HG03064 (cell line): Measurements from ENCODE around the gene SPC24.
"Not testable (repeated sequence)": the region's sequence is repeated elsewhere in the genome, so short reads cannot be mapped to it uniquely, and the experiment has no call there.

Experiments
- ATAC-seq: cut with Tn5 transposase; IDR thresholded peaks from one replicate; pipeline ENCODE4 v1.9.1; 2021; ENCODE audit warnings: low read depth; ENCODE audit not compliant: unreplicated experiment

Gene SPC24

DNA sequence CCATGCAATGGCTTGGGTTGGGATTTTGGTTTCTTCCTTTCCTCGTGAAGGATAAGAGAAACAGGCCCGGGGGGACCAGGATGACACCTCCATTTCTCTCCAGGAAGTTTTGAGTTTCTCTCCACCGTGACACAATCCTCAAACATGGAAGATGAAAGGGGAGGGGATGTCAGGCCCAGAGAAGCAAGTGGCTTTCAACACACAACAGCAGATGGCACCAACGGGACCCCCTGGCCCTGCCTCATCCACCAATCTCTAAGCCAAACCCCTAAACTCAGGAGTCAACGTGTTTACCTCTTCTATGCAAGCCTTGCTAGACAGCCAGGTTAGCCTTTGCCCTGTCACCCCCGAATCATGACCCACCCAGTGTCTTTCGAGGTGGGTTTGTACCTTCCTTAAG is 24.1 kb downstream of the SPC24 start:
- no peak for ATAC-seq

DNA sequence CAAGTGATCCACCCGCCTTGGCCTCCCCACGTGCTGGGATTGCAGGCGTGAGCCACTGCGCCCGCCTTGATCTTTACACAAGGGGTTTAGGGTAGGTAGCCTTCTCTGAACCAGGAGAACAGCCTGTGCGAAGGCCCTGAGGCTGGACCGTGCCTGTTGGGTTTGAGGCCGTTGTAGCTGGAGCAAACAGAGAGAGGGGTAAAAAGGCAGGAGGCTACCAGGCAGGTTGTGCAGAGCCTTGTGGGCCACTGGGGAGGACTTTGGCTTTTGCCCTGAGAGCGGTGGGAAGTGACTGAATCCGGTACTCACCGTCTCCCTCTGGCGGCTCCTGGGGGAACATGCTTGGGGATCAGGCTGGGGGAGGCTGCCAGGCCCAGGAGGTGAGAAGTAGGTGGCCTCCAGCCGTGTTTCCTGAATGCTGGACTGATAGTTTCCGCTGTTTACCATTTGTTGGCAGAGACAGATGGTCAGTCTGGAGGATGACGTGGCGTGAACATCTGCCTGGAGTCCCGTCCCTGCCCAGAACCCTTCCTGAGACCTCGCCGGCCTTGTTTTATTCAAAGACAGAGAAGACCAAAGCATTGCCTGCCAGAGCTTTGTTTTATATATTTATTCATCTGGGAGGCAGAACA is 24.6 kb downstream of the SPC24 start:
- ATAC-seq: no peak

DNA sequence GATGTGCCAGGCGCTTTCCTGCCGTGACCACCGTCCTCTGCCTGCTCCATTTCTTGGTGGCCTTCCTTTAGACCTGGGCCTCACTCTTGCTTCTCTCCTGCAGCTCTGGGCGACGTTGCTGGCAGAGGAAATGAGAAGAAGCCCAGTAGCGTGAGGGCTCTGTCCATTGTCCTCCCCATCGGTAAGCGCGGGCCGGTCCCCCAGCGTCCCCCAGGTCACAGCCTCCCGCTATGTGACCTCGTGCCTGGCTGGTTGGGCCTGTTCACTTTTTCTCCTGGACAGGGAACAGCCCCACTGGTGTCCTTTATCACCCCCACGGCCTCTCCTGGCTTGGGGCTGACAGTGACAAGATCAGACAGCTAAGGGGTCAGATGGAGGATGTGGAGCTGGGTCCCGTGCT is 27.7 kb downstream of the SPC24 start:
- no peak for ATAC-seq

DNA sequence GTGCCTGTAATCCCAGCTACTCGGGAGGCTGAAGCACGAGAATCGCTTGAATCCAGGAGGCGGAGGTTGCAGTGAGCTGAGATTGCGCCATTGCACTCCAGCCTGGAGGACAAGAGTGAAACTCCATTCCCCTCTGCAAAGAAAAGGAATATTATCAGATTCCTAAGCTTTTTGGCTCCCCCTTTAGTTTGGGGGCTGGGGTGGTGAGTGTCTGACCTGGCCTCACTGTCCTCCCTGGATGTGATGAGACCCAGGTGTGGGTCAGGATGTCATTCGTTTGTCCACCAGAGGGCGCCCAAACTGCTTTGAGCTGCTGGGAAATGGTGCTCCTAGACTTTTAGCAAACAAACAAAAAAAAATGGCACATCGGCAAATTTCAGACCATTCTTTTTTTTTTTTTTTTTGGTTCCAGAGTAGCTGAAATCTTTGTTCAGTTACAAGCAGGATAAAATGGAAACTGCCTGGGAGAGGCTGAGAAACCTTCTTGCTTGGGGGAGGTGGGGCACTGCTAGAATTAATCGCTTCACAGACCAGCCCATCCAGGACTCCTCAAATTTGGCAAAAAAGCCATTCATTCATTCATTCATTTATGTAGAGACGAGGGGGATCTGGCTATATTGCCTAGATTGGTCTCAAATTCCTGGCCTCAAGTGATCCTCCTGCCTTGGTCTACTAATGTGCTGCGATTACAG is 29.4 kb downstream of the SPC24 start:
- ATAC-seq: no peak

DNA sequence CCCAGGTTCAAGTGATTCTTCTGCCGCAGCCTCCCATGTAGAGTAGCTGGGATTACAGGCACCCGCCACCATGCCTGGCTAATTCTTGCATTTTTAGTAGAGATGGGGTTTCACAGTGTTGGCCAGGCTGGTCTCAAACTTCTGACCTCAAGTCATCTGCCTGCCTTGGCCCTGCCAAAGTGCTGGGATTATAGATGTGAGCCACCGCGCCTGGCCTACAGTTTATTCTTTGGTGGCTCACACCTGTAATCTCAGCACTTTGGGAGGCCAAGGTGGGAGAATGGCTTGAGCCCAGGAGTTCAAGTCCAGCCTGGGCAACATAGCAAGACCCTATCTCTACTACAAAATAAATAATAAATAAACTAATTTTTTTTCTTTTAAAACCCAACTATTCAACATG is 31.4 kb downstream of the SPC24 start:
- not testable (repeated sequence) for ATAC-seq

DNA sequence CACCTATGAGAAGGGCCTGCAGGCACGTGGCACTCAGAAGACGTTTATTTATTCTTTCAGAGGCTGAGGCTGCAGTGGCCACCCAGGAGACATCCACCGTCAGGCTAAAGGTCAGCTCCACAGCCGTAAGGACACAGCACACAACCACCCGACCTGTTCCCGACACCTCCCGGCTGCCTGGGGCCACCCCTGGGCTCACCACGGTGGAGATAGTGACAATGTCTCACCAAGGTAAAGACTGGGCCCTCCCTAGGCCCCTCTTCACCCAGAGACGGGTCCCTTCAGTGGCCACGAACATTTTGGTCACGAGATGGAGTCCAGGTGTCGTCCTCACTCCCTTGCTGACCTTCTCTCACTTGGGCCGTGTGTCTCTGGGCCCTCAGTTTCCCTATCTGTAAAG is 32.5 kb downstream of the SPC24 start:
- no peak for ATAC-seq

DNA sequence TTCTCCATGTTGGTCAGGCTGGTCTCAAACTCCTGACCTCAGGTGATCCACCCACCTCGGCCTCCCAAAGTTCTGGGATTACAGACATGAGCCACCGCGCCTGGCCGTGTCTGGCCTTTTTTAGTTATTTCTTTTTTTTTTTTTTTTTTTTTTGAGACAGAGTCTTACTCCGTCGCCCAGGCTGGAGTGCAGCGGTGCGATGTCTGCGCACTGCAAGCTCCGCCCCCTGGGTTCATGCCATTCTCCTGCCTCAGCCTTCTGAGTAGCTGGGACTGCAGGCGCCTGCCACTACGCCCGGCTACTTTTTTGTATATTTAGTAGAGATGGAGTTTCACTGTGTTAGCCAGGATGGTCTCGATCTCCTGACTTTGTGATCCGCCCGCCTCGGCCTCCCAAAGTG is 33.6 kb downstream of the SPC24 start:
- ATAC-seq: not testable (repeated sequence)

DNA sequence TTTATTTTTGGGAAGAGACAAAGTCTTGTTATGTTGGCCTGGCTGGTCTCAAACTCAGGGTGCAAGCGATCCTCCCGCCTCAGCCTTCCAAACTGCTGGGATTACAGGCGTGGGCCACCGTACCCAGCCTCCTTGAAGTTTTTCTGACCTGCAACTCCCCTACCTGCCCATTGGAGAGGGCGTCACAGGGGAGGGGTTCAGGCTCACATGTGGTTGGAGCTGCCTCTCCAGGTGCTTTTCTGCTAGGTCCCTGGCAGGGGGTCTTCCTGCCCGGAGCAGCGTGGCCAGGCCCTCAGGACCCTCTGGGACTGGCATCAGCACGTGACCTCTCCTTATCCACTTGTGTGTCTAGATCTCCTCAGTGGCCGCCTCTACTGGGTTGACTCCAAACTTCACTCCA is 39.1 kb downstream of the SPC24 start:
- ATAC-seq: no peak

DNA sequence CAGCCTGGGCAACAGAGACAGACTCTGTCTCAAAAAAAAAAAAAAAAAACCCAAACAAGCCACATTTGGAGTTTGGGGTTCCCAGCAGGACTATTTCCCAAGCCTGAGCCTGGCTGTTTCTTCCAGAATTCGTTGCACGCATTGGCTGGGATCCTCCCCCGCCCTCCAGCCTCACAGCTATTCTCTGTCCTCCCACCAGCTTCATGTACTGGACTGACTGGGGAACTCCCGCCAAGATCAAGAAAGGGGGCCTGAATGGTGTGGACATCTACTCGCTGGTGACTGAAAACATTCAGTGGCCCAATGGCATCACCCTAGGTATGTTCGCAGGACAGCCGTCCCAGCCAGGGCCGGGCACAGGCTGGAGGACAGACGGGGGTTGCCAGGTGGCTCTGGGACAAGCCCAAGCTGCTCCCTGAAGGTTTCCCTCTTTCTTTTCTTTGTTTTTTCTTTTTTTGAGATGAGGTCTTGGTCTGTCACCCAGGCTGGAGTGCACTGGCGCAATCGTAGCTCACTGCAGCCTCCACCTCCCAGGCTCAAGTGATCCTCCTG is 39.6 kb downstream of the SPC24 start:
- no peak for ATAC-seq

DNA sequence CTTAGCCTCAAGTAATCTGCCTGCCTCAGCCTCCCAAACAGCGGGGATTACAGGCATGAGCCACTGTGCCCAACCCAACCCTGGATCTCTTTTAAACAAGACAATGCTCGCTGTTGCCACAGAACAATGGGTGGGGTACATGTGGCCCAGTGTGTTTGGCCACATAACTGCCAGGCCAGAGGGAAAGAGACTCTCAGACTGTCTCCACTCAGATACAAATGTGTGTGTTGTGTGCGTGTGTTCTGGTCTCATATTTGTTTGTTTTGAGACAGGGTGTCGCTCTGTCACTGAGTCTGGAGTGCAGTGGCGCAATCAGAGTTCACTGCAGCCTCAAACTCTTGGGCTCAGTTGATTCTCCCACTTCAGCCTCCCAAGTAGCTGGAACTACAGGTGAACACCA is 40.5 kb downstream of the SPC24 start:
- no peak for ATAC-seq

DNA sequence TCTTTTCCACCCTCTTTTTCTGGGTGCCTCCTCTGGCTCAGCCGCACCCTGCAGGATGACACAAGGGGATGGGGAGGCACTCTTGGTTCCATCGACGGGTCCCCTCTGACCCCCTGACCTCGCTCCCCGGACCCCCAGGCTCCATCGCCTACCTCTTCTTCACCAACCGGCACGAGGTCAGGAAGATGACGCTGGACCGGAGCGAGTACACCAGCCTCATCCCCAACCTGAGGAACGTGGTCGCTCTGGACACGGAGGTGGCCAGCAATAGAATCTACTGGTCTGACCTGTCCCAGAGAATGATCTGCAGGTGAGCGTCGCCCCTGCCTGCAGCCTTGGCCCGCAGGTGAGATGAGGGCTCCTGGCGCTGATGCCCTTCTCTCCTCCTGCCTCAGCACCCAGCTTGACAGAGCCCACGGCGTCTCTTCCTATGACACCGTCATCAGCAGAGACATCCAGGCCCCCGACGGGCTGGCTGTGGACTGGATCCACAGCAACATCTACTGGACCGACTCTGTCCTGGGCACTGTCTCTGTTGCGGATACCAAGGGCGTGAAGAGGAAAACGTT is 42.4 kb downstream of the SPC24 start:
- ATAC-seq: no peak

DNA sequence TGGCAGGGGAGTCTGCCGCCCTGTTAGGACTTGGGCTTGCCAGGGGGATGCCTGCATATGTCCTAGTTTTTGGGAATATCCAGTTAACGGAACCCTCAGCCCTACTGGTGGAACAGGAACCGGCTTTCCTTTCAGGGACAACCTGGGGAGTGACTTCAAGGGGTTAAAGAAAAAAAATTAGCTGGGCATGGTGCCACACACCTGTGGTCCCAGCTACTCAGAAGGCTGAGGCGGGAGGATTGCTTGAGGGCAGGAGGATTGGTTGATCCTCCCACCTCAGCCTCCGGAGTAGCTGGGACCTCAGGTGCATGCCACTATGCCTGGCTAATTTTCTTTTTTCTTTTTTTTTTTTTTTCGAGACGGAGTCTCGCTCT is 43.8 kb downstream of the SPC24 start:
- ATAC-seq: no peak

DNA sequence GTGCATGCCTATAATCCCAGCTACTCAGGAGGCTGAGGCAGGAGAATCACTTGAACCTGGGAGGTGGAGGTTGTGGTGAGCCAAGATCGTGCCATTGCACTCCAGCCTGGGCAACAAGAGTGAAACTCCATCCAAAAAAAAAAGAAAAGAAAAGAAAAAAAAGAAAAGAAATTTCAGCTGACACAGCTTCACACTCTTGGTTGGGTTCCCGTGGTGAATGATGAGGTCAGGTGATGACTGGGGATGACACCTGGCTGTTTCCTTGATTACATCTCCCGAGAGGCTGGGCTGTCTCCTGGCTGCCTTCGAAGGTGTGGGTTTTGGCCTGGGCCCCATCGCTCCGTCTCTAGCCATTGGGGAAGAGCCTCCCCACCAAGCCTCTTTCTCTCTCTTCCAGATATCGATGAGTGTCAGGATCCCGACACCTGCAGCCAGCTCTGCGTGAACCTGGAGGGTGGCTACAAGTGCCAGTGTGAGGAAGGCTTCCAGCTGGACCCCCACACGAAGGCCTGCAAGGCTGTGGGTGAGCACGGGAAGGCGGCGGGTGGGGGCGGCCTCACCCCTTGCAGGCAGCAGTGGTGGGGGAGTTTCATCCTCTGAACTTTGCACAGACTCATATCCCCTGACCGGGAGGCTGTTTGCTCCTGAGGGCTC is 44.3 kb downstream of the SPC24 start:
- ATAC-seq: no peak

DNA sequence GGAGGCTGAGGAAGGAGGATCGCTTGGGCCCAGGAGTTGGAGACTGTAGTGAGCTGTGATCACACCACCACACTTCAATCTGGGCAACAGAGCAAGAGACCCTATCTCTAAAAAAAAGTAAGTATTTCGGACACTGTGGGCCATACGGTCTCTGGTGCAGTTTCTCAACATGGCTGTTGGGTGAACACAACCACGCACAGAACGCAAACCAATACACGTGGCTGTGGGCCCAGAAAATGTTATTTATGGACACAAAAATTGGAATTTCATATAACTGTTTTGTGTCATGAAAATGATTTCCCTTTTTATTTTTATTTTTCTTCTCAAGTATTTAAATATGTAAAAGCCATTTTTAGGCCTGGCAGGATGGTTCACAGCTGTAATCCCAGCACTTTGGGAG is 46.8 kb downstream of the SPC24 start:
- no peak for ATAC-seq

DNA sequence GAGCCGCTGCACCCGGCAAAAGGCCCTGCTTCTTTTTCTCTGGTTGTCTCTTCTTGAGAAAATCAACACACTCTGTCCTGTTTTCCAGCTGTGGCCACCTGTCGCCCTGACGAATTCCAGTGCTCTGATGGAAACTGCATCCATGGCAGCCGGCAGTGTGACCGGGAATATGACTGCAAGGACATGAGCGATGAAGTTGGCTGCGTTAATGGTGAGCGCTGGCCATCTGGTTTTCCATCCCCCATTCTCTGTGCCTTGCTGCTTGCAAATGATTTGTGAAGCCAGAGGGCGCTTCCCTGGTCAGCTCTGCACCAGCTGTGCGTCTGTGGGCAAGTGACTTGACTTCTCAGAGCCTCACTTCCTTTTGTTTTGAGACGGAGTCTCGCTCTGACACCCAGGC is 49.1 kb downstream of the SPC24 start:
- no peak for ATAC-seq

DNA sequence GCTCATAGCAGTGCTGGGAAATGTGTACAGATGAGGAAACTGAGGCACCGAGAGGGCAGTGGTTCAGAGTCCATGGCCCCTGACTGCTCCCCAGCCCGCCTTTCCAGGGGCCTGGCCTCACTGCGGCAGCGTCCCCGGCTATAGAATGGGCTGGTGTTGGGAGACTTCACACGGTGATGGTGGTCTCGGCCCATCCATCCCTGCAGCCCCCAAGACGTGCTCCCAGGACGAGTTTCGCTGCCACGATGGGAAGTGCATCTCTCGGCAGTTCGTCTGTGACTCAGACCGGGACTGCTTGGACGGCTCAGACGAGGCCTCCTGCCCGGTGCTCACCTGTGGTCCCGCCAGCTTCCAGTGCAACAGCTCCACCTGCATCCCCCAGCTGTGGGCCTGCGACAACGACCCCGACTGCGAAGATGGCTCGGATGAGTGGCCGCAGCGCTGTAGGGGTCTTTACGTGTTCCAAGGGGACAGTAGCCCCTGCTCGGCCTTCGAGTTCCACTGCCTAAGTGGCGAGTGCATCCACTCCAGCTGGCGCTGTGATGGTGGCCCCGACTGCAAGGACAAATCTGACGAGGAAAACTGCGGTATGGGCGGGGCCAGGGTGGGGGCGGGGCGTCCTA is 50.5 kb downstream of the SPC24 start:
- no peak for ATAC-seq

DNA sequence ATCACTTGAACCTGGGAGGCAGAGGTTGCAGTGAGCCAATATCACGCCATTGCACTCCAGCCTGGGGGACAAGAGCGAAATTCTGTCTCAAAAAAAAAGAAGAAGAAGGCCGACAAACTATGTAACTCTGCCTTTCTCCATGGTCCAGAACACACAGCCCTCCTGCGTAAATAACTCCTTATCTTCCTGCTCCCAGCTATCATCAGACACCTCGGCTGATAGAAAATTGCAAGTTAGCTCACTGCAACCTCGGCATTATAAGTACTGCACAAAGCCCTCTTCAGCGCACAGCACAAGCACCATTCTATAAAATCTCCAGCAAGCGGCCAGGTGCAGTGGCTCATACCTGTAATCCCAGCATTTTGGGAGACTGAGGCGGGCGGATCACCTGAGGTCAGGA is 51.9 kb downstream of the SPC24 start:
- not testable (repeated sequence) for ATAC-seq

DNA sequence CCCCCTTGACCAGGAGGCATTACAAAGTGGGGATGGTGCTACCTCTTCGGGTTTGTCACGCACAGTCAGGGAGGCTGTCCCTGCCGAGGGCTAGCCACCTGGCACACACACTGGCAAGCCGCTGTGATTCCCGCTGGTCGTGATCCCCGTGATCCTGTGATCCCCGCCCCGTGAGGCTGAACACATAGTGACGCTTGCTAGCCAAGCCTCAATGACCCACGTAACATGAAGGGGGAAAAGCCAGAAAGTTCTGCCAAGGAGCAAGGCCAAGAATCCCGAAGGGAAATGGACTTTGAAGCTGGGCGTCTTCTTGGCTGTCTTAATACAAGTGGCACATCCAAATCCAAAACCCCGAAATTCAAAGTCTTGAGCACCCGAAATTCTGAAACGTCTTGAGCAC is 52.6 kb downstream of the SPC24 start:
- ATAC-seq: no peak

DNA sequence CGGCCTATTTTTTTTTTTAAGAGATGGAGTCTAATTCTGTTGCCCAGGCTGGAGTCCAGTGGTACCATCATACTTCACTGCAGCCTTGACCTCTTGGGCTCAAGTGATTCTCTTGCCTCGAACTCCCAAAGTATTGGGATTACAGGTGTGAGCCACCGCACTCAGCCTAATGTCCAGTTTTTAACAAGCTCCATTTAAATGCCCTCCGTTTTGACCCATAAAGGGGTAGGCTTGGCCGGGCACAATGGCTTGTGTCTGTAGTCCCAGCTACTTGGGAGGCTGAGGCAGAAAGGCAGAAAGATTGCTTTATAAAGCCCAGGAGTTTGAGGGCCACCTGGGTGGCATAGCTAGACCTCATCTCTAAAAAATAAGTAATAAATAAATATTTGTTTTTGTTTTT is 54.5 kb downstream of the SPC24 start:
- no peak for ATAC-seq

DNA sequence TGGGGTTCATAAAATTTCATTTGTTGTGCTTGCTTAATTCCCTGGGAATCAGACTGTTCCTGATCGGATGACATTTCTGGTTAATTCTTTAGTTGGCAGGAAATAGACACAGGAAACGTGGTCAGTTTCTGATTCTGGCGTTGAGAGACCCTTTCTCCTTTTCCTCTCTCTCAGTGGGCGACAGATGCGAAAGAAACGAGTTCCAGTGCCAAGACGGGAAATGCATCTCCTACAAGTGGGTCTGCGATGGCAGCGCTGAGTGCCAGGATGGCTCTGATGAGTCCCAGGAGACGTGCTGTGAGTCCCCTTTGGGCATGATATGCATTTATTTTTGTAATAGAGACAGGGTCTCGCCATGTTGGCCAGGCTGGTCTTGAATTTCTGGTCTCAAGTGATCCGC is 55.5 kb downstream of the SPC24 start:
- ATAC-seq: no peak

DNA sequence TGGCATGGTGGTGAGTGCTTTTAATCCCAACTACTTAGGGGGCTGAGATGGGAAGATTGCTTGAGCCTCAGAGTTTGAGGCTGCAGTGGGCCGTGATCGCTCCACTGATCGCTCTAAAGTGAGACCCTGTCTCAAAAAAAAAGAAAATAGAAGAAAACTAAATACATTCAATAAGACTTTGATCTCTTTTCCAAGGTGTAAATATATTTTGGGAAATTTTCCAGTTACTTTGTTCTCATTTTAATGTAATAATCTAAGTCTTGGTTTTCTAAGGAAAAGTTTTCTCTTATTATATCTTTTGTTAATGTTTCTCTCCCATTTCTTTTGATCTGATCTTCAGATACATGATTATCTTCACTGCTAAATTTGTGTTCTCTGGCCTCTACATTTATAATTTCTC is 56.7 kb downstream of the SPC24 start:
- no peak for ATAC-seq
